Measurements from ENCODE around the gene WDFY4. TPM values are rescaled to one million over a fixed set of nuclear protein-coding genes. Genes with fewer than 3 reads are reported as not detected.

Gene WDFY4
- total RNA-seq, 1 donor from 2014 or later, result 1.6 TPM

DNA sequence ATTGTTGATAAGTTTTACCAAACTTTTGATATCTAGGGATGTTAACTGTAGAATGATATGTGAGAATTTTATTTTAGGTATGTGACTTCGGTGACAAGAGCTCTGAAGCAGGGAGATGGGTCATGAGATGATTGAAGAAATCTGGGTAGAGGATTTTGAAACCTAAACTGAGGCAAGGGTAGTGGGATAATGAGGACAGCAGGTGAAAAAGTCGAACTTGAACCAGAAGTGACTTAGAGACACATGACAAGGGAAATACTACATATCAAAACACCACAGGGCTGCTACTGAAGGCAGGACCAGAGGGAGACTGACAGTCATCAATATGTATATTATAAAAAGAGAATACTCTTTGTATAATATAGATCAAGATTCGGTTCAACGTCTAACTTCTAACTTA lies 113.2 kb downstream of the WDFY4 start:
- ATAC-seq, result no peak

DNA sequence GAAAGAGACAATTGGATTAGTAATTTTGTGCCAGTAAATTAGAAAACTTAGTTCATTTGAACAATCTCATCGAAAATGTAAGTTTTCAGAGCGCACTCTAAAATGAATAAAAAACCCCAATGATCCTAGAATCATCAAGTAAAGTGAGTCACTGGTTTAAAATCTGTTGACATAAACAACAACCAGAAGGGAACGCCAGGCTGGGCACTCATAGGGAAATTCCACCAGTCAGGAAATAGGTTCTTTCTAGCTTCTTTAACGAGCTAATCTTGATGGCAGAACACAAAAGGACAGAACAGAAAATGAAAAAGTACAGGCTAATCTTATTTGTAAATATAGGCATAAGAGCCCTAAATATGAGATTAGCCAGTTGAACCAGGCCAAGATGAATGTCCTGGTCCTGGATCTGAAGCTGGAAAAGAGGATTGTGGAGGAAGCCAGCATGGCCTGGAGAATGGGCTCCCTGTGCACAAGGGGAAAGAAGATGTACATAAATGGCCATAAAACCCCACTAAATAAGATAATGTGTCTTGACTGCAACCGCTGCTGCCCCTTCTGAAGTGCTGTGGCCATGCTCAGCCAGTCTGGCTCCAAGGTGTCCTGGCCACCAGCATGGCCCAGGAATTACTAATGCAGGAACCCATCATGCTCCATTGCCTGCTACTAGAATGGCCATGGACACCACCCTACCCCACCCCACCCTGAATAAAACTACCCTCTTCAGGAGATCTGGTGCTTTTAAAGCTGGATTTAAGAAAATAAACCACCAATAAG lies 114.0 kb downstream of the WDFY4 start:
- ATAC-seq, result no peak

DNA sequence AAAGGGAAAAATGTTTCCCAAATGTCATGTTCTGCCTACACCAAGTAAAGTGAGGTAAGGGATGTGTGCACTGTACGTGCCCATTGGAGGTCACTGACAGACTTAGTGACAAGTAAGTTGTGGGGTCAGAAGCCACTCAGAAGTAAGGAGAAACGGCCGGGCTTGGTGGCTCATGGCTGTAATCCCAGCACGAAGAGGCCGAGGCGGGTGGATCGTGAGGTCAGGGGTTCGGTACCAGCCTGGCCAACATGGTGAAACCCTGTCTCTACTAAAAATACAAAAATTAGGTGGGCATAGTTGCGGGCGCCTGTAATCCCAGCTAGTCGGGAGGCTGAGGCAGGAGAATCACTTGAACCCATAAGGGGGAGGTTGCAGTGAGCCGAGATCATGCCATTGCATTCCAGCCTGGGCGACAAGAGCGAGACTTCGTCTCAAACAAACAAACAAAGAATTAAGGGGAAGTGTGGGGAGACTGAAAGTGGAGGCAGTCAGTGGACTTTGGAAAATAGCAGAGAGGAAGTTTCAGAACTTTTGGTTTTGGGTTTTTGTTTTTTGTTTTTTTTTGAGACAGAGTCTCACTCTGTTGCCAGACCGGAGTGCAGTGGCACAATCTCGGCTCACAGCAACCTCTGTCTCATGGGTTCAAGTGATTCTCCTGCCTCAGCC lies 114.8 kb downstream of the WDFY4 start:
- no peak for ATAC-seq

DNA sequence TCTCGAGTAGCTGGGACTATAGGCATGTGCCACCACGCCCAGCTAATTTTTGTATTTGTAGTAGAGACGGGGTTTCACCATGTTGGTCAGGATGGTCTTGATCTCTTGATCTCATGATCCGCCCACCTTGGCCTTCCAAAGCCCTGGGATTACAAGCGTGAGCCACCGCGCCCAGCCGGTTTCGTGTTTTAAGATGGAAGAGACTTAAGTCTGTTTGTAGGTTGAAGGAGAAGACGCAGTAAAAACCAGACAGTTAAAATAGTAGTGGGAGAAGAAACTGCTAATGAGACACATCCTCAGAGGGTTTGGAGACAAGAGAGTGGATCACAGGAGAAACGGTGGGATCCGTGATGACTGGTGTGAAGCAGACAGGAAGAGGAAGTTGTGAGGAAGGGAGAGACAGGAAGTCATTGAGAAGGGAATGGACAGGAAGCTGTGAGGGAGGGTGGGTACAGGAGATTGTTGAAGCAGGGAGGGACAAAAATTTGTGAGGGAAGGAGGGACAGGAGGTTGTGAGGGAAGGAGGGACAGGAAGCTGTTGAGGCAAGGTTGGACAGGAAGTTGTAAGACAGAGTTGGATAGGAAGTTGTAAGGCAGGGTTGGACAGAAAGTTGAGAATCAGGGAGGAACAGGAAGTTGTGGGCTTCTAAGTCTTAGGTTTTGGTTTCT lies 115.5 kb downstream of the WDFY4 start:
- ATAC-seq, result no peak

DNA sequence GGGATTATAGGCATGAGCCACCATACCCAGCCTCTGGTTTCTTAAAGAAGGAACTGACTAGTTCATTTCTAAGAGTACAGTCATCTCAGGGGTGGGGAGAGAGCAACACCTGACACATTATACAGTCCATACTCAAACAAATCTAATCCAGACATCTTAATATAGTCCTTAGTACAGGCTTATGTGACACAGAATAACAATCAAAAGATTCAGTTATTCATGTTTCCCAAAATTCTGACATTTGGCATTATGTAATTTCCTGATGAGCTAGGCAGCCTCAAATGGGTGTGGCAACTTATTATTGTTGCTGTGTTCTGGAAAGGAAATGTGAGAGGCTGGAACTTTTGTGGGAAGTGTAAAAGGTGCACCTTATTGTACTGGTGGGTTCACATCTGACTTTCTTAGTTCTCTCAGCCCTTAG lies 116.3 kb downstream of the WDFY4 start:
- ATAC-seq, result peak; percentile 97

DNA sequence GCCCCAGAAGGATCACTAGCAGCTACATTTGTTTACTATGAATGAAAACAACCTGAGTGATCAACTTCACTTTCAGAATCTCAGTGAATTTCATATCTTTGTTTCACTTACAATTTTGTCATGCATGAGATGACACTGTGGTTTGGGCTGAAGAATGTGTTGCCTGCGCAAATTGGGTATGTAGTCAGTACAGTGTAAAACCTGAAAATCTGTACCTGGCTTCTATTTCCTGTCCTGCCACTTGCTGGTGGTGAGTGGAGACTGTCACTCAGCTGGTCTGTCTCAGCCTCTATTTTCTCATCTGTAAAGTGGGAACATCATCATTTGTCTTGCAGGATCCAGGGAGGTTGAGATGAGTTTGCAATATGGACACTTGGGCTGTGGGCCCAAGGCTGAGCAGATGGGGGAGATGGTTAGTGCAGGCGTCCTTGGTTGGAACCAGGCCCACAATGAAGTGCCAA lies 118.0 kb downstream of the WDFY4 start:
- peak; percentile 59 for ATAC-seq

DNA sequence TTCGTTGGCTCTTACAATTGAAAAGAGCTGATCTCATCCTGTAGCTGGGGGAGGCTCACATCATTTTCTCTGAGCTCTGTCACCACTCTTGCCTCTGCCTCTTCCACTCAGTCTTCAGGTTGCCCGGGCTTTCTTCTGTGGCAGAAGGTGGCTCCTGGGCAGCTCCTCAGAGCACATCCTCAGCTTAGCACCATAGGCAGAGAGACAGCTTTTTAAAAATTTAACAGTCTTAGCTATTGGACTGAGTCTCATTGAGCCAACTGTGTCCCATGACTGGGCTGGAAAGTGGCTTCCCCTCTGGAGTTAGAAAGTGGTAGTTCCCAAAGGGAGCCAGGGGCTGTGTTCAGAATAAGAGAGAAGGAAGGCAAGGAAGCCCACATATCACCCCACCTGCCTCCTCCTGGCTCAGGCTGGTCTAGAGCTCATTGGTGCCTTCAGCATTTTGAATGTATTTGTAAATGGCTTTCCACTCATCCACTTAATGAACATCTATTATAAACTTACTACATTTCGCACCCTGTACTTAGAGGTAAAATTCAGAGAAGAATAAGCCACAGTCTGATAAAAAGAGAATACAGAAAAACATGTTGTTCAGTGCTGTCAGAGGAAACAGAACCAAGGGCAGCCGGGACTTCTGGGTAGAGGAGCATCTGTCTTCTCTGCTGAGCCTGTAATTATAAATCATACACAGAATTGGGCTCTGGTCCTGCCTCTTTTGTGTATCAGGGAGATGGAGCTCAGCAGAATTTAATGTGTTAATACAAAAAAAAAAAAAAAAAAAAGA lies 119.3 kb downstream of the WDFY4 start:
- no peak for ATAC-seq

DNA sequence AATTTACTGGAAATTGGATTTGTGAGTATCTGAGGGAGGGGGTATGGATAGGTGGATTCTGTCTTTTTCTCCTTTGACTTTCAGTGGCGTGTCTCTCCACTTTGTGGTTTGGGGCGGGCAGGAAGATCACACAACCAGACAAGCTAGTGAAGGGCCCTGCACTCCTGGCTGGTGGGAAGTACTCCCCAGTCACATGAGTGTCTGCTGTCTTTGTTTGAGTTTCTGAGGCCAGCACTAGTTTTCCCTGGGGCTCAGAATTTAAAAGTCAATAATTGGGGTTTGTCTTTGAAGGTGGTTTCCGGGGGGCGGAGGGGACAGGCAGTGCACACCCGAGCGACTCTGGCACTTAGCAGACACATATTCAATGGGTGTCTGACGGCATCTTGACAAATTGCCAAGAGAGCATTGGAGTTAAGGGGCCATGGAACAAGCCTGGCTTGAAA lies 120.1 kb downstream of the WDFY4 start:
- ATAC-seq, result no peak

DNA sequence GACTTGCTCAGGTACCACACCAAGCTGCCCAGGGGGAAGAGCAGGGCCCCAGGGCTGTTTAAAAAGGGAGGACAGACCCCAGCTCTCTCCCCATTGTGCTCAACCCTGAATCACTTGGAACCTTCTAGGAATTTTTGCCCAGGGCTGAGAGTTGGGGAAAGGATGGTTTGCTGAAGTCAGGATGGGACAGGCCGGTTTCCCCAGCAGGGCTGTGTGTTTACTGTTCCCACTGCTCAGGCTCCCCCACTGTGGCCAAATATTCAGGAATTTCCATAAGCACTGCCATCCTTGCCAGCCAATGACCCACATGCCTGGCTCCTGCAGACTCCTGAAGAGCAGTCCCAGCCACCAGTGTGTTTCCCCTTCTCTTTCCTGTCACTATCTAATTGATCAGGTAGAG lies 120.7 kb downstream of the WDFY4 start:
- ATAC-seq, result no peak

DNA sequence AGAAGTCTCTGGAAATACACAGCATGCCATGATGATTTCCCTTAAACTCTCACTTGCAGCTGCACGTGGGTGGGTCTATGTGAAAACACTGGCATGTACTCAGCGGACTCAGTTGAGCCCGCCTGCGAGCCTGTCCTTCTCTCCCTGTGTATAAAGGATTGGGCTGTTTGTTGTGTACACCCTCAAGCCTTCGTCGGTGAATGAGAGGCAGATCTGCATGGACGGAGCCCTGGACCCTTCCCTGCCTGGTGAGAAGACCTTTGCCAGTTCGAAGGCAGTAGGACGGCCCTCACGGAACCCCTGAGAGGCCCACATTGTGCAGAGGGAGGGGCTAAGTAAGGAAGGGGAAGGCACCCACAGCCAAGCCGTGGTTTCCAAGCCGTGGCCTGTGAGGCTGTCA lies 121.2 kb downstream of the WDFY4 start:
- ATAC-seq, result no peak

DNA sequence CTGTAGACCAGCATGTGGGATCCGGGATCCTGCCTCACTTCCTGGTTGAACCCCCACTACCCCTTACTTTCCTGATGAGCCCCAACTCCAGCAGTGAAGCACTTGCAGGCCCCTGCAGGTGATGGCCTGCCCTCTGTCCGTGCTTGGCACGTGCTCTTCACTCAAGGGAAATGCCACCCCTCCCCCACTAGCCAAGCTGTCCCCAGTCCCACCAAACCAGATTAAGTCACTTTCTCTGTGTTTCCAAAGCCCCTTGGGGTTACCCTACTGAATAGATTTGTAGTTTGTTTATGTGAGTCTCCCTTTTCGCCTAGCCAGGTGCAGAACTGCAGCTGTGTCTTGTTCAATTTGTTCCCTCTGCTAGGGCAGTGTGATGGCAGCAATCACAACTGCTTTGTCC lies 121.7 kb downstream of the WDFY4 start:
- no peak for ATAC-seq

DNA sequence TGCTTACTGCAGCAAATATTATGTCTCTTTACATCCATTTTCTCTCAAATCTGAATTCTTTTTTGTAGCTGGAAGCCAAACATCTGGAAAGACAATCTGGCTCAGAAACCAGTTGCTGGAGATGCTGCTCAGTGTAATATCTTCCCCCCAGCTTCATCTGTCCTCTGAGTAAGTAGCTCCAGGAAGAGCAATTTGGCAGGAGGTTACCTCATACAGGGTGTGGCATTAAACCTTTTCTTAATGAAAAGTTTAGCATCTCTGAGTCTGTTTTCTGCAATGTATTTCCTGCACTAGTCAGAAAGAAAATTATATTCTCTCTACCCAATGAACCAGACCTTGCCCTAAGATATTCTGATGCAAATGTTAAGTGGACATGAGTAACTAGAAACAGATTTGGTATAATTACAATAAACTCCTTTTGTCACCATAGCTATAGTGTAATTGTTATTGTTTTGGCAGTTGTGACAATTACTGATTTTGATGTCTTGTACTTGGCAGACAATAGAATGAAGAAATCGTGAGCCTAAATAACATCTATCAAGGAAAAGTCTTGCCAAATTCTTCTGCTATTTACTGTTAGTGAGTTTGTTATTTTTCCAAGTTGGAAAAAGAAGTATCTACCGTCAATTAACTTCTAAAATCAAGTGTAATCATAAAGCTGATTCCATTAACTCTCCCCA lies 123.3 kb downstream of the WDFY4 start:
- ATAC-seq, result peak; percentile 65

DNA sequence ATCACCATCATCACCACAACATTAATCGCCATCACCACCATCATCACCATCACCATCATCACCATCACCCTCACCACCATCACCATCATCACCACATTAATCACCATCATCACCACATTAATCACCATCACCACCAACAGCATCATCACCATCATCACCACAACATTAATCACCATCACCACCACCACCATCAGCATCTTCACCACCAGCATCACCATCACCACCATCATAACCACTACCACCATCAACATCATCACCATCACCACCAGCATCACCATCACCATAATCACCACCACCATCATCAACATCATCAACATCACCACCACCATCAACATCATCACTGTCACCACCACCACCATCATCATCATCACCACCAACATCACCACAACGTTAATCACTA lies 124.6 kb downstream of the WDFY4 start:
- ATAC-seq, result no peak

DNA sequence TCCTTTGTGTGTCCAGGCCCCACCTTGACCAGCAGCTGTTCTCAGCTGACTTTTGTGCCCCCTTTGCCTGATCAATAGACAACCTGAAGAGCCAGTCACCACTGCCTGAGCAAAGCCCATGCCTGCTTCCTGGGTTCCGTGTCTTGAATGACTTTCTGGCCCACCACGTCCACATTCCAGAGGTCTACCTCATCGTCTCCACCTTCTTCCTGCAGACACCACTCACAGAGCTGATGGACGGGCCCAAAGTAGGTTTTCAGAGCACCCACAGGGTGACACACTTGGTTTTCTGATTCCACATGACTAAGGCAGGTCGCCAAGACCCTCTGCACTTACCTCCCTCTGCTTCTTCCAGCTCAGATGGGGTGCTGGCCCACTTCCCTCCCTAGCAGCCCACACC lies 126.8 kb downstream of the WDFY4 start:
- no peak for ATAC-seq

DNA sequence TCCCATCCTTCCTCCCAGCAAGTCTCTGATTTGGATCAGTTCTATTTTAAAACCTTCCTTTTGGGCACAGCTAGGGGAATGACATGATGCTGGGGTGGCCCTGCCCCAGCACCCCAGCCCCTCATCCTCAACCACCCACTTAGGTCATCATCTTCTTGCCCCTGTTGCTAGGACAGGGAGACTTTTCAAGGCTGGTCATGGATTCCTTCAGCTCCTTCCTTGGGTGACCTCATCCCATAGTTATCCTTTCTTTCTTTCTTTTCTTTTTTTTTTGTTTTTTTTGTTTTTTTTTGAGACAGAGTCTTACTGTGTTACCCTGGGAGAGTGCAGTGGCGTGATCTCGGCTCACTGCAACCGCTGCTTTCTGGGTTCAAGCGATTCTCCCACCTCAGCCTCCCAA lies 127.2 kb downstream of the WDFY4 start:
- ATAC-seq, result no peak

DNA sequence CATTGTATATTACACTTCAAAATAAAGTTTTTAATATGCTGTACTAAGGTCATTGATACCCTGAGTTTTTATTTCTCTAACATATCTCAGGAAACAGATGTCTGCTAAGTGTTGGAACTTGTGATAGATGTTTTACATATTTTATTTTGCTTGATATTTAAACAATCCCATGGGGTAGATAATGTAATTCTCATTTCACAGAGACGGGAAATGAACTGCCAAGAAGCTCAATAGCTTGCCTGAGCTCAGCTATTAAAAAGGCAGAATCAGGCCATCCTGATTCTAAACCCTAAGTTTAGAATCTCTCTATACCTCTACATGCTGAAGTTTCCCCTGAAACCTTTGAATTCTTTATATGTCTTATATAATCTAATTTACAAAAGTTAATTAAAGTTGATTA lies 128.6 kb downstream of the WDFY4 start:
- no peak for ATAC-seq

DNA sequence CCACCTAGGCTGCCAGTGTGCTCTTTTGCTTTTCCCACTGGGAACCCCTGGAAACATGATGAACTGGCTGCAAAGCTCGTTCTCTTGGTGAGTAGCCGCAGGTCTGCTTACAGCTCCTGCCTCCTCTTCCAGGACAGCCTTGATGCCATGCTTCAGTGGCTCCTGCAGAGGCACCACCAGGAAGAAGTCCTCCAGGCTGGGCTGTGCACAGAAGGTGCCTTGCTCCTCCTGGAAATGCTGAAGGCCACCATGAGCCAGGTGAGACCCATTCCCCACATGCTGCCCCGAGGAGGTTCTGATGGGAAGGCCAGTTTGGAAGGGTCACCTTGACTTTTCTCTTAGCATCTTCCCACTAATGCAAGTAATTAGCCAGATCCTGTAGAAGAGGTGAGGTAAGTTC lies 129.2 kb downstream of the WDFY4 start:
- ATAC-seq, result no peak

DNA sequence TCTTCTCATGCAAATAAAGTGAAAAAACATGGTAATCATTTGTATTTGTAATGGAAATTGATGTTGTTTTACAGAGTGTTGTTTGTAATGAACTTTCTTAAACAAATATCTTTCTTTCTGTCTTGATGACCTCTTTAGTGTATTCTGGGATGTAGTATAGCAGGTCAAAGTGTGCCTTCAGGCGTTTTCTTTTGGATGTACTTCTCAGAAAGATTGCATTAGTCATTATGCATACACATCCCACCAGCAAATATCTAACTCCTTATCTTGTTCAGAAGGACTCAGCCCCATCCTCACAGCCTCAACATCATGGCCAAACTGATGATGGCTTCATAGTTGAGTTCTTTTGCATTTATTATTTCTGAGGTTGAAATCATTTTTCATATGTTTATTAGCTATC lies 130.3 kb downstream of the WDFY4 start:
- no peak for ATAC-seq

DNA sequence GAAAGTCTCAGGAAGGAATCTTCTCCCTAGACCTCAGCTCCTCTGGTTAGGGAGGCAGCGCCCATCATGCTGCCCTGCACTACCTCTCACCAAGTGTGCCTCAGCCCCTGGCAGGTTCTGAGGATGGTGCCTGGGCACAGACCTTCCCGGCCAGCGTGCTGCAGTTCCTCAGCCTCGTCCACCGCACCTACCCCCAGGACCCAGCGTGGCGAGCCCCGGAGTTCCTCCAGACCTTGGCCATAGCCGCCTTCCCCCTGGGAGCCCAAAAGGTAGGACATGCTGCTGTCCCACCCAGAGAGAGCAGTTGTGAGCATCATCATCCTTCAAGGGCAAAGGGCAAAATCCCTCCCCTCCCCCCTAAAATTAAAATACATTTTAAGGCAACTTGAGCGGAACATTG lies 132.5 kb downstream of the WDFY4 start:
- no peak for ATAC-seq

DNA sequence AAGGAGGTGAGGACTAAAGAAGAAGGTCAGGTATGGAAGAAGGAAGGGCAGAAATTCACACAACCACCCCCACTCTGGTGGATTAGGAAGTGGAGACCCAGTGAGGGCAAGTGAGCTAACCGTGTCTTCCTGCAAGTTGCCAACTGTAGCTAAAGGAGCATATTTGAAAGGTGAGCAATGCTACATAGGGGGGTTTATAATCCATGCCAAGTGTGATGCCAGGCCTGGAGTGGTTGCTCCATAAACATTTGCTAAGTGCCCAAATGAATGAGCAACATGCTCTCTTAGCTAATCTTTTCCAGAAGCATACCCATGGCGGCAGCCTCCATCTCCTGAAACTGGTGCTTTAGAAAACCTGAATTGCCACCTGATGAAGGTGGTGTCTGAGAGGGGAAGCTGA lies 133.4 kb downstream of the WDFY4 start:
- ATAC-seq, result no peak

DNA sequence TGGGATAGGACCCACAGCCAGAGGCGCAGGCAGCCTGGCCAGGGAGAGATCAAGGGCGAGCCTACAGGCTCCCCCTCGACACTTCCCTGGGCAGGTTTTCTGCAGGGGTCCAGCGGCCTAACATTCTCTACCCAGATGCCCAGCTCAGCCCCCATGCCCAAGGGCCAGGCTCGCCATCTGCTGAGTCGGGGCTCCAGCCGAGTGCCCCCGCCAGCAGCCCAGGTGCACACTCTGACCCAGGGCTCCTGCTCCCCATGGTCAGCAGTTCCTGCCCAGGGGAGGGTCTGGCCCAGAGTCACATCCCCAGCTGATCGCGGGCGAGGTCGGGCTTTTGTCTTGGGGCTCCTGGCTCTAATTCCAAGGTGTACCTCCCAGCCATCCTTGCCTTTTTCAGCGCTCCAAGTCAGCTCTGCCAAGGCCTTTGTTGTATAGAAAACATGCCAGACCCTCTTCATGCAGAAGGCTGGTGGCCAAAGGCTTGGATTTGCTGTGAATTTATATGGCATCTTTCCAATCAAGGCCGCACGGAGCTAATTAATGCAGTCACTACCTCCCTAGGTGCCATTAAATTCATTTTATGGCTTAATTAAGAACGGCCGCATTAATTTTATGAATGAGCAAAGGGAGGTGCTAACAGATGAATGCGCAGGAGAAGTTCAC lies 134.3 kb downstream of the WDFY4 start:
- no peak for ATAC-seq

DNA sequence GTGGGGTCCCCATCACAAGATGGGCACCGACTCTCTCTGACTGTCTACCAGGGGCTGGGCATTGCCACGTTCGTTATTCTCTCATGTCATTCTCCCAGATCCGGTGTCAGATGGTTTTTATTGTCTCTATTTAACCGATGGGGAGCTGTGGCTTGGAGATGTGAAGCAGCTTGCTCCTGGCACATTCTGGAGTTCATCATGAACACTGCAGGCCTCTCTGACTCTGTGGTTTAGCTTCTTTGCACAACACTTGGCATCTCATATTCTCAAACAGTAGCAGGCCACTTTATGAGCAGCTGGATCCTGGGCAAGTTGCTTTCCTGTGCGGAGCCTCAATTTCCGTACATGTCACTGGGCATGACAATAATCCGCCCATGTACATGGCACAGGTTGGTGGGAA lies 135.1 kb downstream of the WDFY4 start:
- ATAC-seq, result no peak
